GM12878 (cell line): Measurements from ENCODE around the gene NFYC. TPM values are rescaled to one million over a fixed set of nuclear protein-coding genes. Genes with fewer than 3 reads are reported as not detected.

Experiments used
- ATAC-seq: fragments of 200-7000 bp; cut with Tn5 transposase; 3 replicates; pipeline ENCODE4 v1.9.1; 2020; ENCODE audit warnings: mild to moderate bottlenecking, moderate library complexity
- BruUV-seq: library from RNA; stranded (reverse); fragments of 400-500 nt; replicated peaks from 2 replicates; lab custom pipeline; 2021; lab: Mats Ljungman, UMichigan
- CTCF ChIA-PET: fragments of 300-600 bp; sonication (Branson Sonifier 250); formaldehyde crosslinking; extraction: SDS; loops from one replicate; lab custom pipeline; 2021; ENCODE audit warnings: inconsistent platforms; lab: Yijun Ruan, JAX
- POLR2A ChIA-PET: fragments of 350-600 bp; formaldehyde crosslinking; extraction: SDS; loops from one replicate; lab custom pipeline; 2021; ENCODE audit warnings: inconsistent platforms; lab: Charles Lee
- RAD21 ChIA-PET: fragments of 300-600 bp; sonication (Branson Sonifier 250); formaldehyde crosslinking; loops from one replicate; lab custom pipeline; 2023; ENCODE audit warnings: antibody characterized with exemption; ENCODE audit not compliant: unreplicated experiment; lab: Charles Lee
- SMC1A ChIA-PET: fragments of 300-600 bp; sonication (Branson Sonifier 250); formaldehyde crosslinking; loops from one replicate; lab custom pipeline; 2023; ENCODE audit not compliant: unreplicated experiment, uncharacterized antibody; lab: Charles Lee
- DNase-seq: peaks from one replicate; pipeline ENCODE4 v3.0.0-alpha.2; 2011; ENCODE audit warnings: low read depth, low spot score
- FAIRE-seq: peaks from 3 replicates; lab custom pipeline; 2011; peaks lifted over from hg19 to GRCh38; lab: Jason Lieb, UNC
- H2AFZ ChIP-seq: 2 replicates; pipeline ENCODE4 v1.6.0; 2011; ENCODE audit warnings: low read depth, low read length, control low read depth; ENCODE audit not compliant: control insufficient read depth
- H3K27ac ChIP-seq: 2 replicates; pipeline ENCODE4 v1.5.1; 2011; ENCODE audit warnings: control low read depth; ENCODE audit not compliant: control insufficient read depth, insufficient read depth
- H3K27me3 ChIP-seq, 2 experiments: replicated peaks in 1 of 2; 2 replicates each; pipeline versions ENCODE4 v1.6.0 to v1.6.1; 2011; ENCODE audit warnings: low read length in 1 of 2; ENCODE audit not compliant: control insufficient read depth in 2 of 2, insufficient read depth in 2 of 2
- H3K36me3 ChIP-seq, 2 experiments: 2 replicates each; pipeline ENCODE4 v1.5.1; 2011; ENCODE audit warnings: low read length in 1 of 2; ENCODE audit not compliant: control insufficient read depth in 2 of 2, insufficient read depth in 2 of 2
- H3K4me1 ChIP-seq: 2 replicates; pipeline ENCODE4 v1.6.1; 2011; ENCODE audit warnings: mild to moderate bottlenecking, low read length, moderate library complexity, mixed read lengths; ENCODE audit not compliant: control insufficient read depth, insufficient read depth
- H3K4me2 ChIP-seq: 2 replicates; pipeline ENCODE4 v1.6.0; 2011; ENCODE audit warnings: control low read depth; ENCODE audit not compliant: control insufficient read depth, insufficient read depth
- H3K4me3 ChIP-seq: fragments of 200-600 bp; sonication (generic); 2 replicates; pipeline ENCODE4 v1.5.1; 2016
- H3K79me2 ChIP-seq: 2 replicates; pipeline ENCODE4 v1.6.0; 2011; ENCODE audit warnings: low read length; ENCODE audit not compliant: control insufficient read depth, insufficient read depth
- H3K9ac ChIP-seq: 2 replicates; pipeline ENCODE4 v1.8.0; 2011; ENCODE audit warnings: low read length, control low read depth, mixed read lengths; ENCODE audit not compliant: control insufficient read depth, insufficient read depth
- H3K9me3 ChIP-seq: replicated peaks from 3 replicates; pipeline ENCODE4 v1.5.1; 2011; ENCODE audit warnings: mild to moderate bottlenecking, low read length; ENCODE audit not compliant: control insufficient read depth, insufficient read depth
- H4K20me1 ChIP-seq: 2 replicates; pipeline ENCODE4 v1.6.0; 2011; ENCODE audit not compliant: control insufficient read depth, insufficient read depth
- CHD1 ChIP-seq: IDR thresholded peaks from 2 replicates; pipeline ENCODE4 v1.6.1; 2012; ENCODE audit warnings: low read depth, low read length, improper control_type of control experiment
- HSF1 ChIP-seq: fragments of 150-350 bp; IDR thresholded peaks from 2 replicates; pipeline ENCODE4 v1.6.1; 2014; ENCODE audit warnings: mild to moderate bottlenecking, low read depth, low read length
- MXI1 ChIP-seq: fragments of 150-350 bp; IDR thresholded peaks from 2 replicates; pipeline ENCODE4 v1.6.1; 2011; ENCODE audit warnings: low read depth, mild to moderate bottlenecking, inconsistent platforms, low read length, improper control_type of control experiment
- POU2F2 ChIP-seq: IDR thresholded peaks from 3 replicates; pipeline ENCODE4 v1.6.1; 2011; ENCODE audit warnings: low read depth, mild to moderate bottlenecking, low read length, borderline replicate concordance
- SIN3A ChIP-seq: IDR thresholded peaks from 2 replicates; pipeline ENCODE4 v1.6.1; 2012; ENCODE audit warnings: low read depth, low read length, improper control_type of control experiment
- SMARCA5 ChIP-seq: fragments of 450-650 bp; IDR thresholded peaks from 2 replicates; pipeline ENCODE4 v1.6.1; 2017; ENCODE audit warnings: mild to moderate bottlenecking
- ZBTB11 ChIP-seq: fragments of 450-650 bp; formaldehyde crosslinking; IDR thresholded peaks from 2 replicates; pipeline ENCODE4 v1.5.0; 2022; ENCODE audit warnings: mild to moderate bottlenecking, missing genetic modification characterization
- ZNF217 ChIP-seq: fragments of 450-650 bp; IDR thresholded peaks from 2 replicates; pipeline ENCODE4 v1.6.1; 2017; ENCODE audit warnings: antibody characterized with exemption, mild to moderate bottlenecking
- WGBS: methylation state at CpG from one replicate; pipeline ENCODE4 v1.1.6; 2016; ENCODE audit warnings: low lambda C conversion rate; ENCODE audit not compliant: insufficient replicate concordance, insufficient coverage; ENCODE audit errors: missing lambda C conversion rate; 5-methylcytosine and 5-hydroxymethylcytosine counted together
- in situ Hi-C: fragments of 300-500 bp; cut with MboI; formaldehyde crosslinking; loops from 9 replicates; pipeline ENCODE4 v1.14.3; 2018; ENCODE audit warnings: mixed read lengths
- intact Hi-C: fragments of 100-400 bp; cut with micrococcal nuclease; formaldehyde crosslinking; loops from one replicate; pipeline ENCODE4 v1.14.2; 2022; ENCODE audit not compliant: unreplicated experiment
- polyA plus RNA-seq, 11 experiments: library from polyadenylated mRNA; depleted of rRNA in 4 of 11; unstranded in 6 of 11; stranded (reverse) in 5 of 11; fragments of >200 nt; fragmentation: Nextera tagmentation in 4 of 11; fragmentation: Illumina TruSeq in 1 of 11; extraction: Ambion mirVana in 4 of 11; extraction: Trizol in 1 of 11; gene quantifications; 1 replicate in 1 of 11; 2 replicates in 10 of 11; pipeline versions ENCODE4 v1.2.1 to v1.2.3, GENCODE V29; 2011 to 2016; ENCODE audit warnings: inconsistent platforms in 2 of 11, missing spikeins in 2 of 11, low read depth in 1 of 11
- total RNA-seq, 4 experiments: library from RNA; depleted of rRNA in 3 of 4; stranded (reverse); fragments of >200 nt in 3 of 4; fragmentation: Illumina TruSeq in 1 of 4; extraction: Trizol in 1 of 4; gene quantifications; 2 replicates each; pipeline versions ENCODE4 v1.2.1 to v1.2.3, GENCODE V29; 2013 to 2021

NFYC gene
- total and polyA plus RNA-seq, 10 of the 15 experiments (the other 5 are each of a cell fraction or from before 2014, with no cell fraction given): 4.3 to 84.2 (median 58.3) TPM

GRCh38 chr1:40689737-40690136 is 1.8 kb upstream of the NFYC start:
- Histone ChIP-seq H3K27ac (no peak overlapping the region), H3K4me2 (no peak overlapping the region; the same call in 1 of the 2 replicates), H3K79me2 (peaks cover 44% of the 10 kb centered on the region), H3K4me1 (peaks cover 13% of the 10 kb centered on the region), H2AFZ (no peak overlapping the region), H3K9ac (no peak overlapping the region), H3K9me3 (no peaks in the 10 kb centered on the region), H3K4me3 (no peak overlapping the region), H3K27me3 (no peaks in the 10 kb centered on the region), H4K20me1 (no peaks in the 10 kb centered on the region), H3K36me3 (no peaks in the 10 kb centered on the region)
- WGBS: 37% methylated on average over 1 of the region's 1 CpG
- DNase-seq (no peak), FAIRE-seq (no peak), ATAC-seq (no peak)
- POLR2A ChIA-PET: interaction anchor here (1.2 to 8.1 kb wide), 3 partner anchors 16 to 52 kb away, joined by 3 to 244 read pairs (median 9); partner anchors contain the start of gene RIMS3
- in situ Hi-C loops: no loop called here
- RAD21 ChIA-PET: interaction anchor here (0.7 to 6.5 kb wide), 10 partner anchors 13 to 263 kb away, joined by 3 to 89 read pairs (median 4); no protein-coding TSS in a partner anchor
- CTCF ChIA-PET: interaction anchor here (0.5 to 5.1 kb wide), 17 partner anchors 11 to 161 kb away, joined by 3 to 54 read pairs (median 5); no protein-coding TSS in a partner anchor
- SMC1A ChIA-PET: interaction anchor here (1.3 to 8.4 kb wide), 11 partner anchors 11 to 161 kb away, joined by 4 to 115 read pairs (median 20); no protein-coding TSS in a partner anchor
- TF ChIP-seq ZNF217 (no peak), SMARCA5 (no peak), CHD1 (no peak), POU2F2 (no peak), SIN3A (no peak), MXI1 (no peak), HSF1 (no peak), ZBTB11 (CRISPR knock-in tag) (no peak)
- no TSS peak for BruUV-seq
- intact Hi-C loops: loop anchor here (5.0 kb wide), 1 partner anchor 63 kb away; no protein-coding TSS in a partner anchor
